Measurements from ENCODE around the gene KCNQ1.

KCNQ1 gene

GRCh38 chr11:2569731-2570210, 125.0 kb downstream of the KCNQ1 start:
- DNase-seq (ENCODE audit: low read depth in 2 of 2), result no peak

- no peak for DNase-seq (ENCODE audit: low read depth in 2 of 2)
Observed at GRCh38 chr11:2570211-2570811, 125.5 kb downstream of the KCNQ1 start.

- DNase-seq (ENCODE audit: low read depth in 2 of 2), result no peak
Observed at GRCh38 chr11:2570841-2571597, 126.2 kb downstream of the KCNQ1 start.

GRCh38 chr11:2571598-2572281, 126.9 kb downstream of the KCNQ1 start:
- DNase-seq (ENCODE audit: low read depth in 2 of 2), result no peak

GRCh38 chr11:2572491-2573239, 127.9 kb downstream of the KCNQ1 start:
- no peak for DNase-seq (ENCODE audit: low read depth in 2 of 2)

- no peak for DNase-seq (ENCODE audit: low read depth in 2 of 2)
Observed at GRCh38 chr11:2573240-2574042, 128.6 kb downstream of the KCNQ1 start.

- no peak for DNase-seq (ENCODE audit: low read depth in 2 of 2)
Observed at GRCh38 chr11:2574043-2574552, 129.3 kb downstream of the KCNQ1 start.

- DNase-seq (ENCODE audit: low read depth in 2 of 2), result no peak
Observed at GRCh38 chr11:2574553-2575535, 130.0 kb downstream of the KCNQ1 start.

- no peak for DNase-seq (ENCODE audit: low read depth in 2 of 2)
Observed at GRCh38 chr11:2575591-2576051, 130.8 kb downstream of the KCNQ1 start.

GRCh38 chr11:2576111-2576510, 131.3 kb downstream of the KCNQ1 start:
- no peak for DNase-seq (ENCODE audit: low read depth in 2 of 2)

- DNase-seq (ENCODE audit: low read depth in 2 of 2), result no peak
Observed at GRCh38 chr11:2576549-2576948, 131.7 kb downstream of the KCNQ1 start.

- DNase-seq (ENCODE audit: low read depth in 2 of 2), result no peak
Observed at GRCh38 chr11:2577031-2577990, 132.5 kb downstream of the KCNQ1 start.

GRCh38 chr11:2577991-2578928, 133.5 kb downstream of the KCNQ1 start:
- DNase-seq (ENCODE audit: low read depth in 2 of 2), result no peak

- no peak for DNase-seq (ENCODE audit: low read depth in 2 of 2)
Observed at GRCh38 chr11:2578929-2579270, 134.1 kb downstream of the KCNQ1 start.

- DNase-seq (ENCODE audit: low read depth in 2 of 2), result no peak
Observed at GRCh38 chr11:2579315-2580060, 134.7 kb downstream of the KCNQ1 start.

GRCh38 chr11:2580061-2580421, 135.2 kb downstream of the KCNQ1 start:
- DNase-seq (ENCODE audit: low read depth in 2 of 2), result no peak

- DNase-seq (ENCODE audit: low read depth in 2 of 2), result no peak
Observed at GRCh38 chr11:2580571-2581001, 135.8 kb downstream of the KCNQ1 start.

Data from stimulated activated CD8-positive, alpha-beta memory T cell treated with anti-CD3 and anti-CD28 coated beads, Interleukin-15, amount 100 ng/mL, for 4 hours (primary cell).